Measurements from ENCODE around the gene ZNF331.
A peak's percentile ranks its signal among the peaks of the same experiment; 100 is the strongest.

The ZNF331 gene

DNA sequence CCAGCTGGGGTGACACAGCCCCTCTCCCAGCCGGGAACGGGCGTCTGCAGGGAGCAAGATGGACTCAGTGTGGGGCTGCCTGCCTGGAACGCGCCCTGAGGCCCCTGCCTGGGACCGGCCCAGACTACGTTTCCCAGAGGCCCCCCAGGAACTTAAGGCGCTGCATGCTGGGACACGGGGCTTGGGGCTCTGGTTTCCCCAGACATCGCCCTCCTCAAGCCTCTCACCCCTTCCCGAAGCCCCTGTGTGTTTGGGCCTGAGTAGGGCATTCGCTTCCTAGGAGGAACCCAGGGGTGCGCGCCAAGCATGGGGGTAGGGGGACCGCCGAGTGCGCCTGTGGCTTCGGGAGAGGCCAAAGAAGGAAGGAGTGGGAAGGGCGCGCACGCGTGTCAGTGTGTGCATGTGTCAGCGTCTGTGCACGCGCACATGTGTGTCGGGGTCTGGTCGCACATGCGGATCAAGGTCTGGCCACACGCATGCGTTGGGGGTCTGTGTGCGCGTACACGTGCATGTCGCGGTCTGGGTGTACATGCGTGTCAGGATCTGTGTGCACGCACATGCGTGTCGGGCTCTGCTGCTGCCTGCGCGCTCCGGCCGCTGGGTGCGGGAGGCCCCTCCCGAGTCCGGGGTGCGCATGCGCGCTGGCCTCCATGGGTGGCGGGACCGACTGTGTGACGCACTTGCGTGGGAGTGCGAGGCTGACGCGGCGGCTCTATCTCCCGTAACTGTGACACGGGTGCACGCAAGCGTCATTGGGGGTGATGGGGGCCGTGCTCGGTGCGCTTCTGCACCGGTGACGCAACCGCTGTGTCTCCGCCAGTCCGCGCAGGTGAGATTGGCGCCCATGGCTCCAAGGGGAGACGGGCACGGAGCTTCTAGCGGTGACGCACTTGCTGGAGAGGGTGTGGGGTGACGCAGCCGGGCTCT, 16.2 kb downstream of the ZNF331 start (continued):
- TF ChIP-seq, protein P1, sequence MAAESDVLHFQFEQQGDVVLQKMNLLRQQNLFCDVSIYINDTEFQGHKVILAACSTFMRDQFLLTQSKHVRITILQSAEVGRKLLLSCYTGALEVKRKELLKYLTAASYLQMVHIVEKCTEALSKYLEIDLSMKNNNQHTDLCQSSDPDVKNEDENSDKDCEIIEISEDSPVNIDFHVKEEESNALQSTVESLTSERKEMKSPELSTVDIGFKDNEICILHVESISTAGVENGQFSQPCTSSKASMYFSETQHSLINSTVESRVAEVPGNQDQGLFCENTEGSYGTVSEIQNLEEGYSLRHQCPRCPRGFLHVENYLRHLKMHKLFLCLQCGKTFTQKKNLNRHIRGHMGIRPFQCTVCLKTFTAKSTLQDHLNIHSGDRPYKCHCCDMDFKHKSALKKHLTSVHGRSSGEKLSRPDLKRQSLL (tag by site-specific recombination; IDR thresholded peaks at IDR 0.05), result peak; percentile 95
- TF ChIP-seq SP7 (tag by site-specific recombination; IDR thresholded peaks at IDR 0.05), result peak; percentile 50; the same call in 1 of the 2 replicates
- TF ChIP-seq SP2 (tag by site-specific recombination; IDR thresholded peaks at IDR 0.05), result no peak
- TF ChIP-seq ZNF19 (tag by site-specific recombination; IDR thresholded peaks at IDR 0.05; ENCODE audit: low read depth), result no peak
- TF ChIP-seq ZBTB8A (tag by site-specific recombination; IDR thresholded peaks at IDR 0.05), result peak; percentile 55
- peak; percentile 98 for TF ChIP-seq ZNF629 (tag by site-specific recombination; IDR thresholded peaks at IDR 0.05)
- TF ChIP-seq ZEB2 (tag by site-specific recombination; IDR thresholded peaks at IDR 0.05), result peak; percentile 66; the same call in 1 of the 2 replicates
- TF ChIP-seq ZFHX2 (tag by site-specific recombination; conservative IDR thresholded peaks at IDR 0.05), result peak; percentile 84
- TF ChIP-seq SETDB1 (IDR thresholded peaks at IDR 0.05; ENCODE audit: insufficient read length, low read length), result no peak
- no peak for TF ChIP-seq ZNF677 (tag by site-specific recombination; IDR thresholded peaks at IDR 0.05)
- TF ChIP-seq ZFP41 (tag by site-specific recombination; IDR thresholded peaks at IDR 0.05; ENCODE audit: borderline replicate concordance), result no peak
- 0 out of 2 replicates have a peak, but pooled peaks have one; percentile 17 for TF ChIP-seq EGR2 (tag by site-specific recombination; IDR thresholded peaks at IDR 0.05; ENCODE audit: low read depth)
- TF ChIP-seq ZNF211 (tag by site-specific recombination; IDR thresholded peaks at IDR 0.05; ENCODE audit: low read depth), result no peak
- TF ChIP-seq, protein P2, sequence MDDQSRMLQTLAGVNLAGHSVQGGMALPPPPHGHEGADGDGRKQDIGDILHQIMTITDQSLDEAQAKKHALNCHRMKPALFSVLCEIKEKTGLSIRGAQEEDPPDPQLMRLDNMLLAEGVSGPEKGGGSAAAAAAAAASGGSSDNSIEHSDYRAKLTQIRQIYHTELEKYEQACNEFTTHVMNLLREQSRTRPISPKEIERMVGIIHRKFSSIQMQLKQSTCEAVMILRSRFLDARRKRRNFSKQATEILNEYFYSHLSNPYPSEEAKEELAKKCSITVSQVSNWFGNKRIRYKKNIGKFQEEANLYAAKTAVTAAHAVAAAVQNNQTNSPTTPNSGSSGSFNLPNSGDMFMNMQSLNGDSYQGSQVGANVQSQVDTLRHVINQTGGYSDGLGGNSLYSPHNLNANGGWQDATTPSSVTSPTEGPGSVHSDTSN (CRISPR knock-in tag; IDR thresholded peaks at IDR 0.05), result peak; percentile 95
- TF ChIP-seq ZNF558 (tag by site-specific recombination; IDR thresholded peaks at IDR 0.05), result no peak
- no peak for TF ChIP-seq ZNF561 (tag by site-specific recombination; IDR thresholded peaks at IDR 0.05; ENCODE audit: borderline replicate concordance)
- TF ChIP-seq, protein P3, sequence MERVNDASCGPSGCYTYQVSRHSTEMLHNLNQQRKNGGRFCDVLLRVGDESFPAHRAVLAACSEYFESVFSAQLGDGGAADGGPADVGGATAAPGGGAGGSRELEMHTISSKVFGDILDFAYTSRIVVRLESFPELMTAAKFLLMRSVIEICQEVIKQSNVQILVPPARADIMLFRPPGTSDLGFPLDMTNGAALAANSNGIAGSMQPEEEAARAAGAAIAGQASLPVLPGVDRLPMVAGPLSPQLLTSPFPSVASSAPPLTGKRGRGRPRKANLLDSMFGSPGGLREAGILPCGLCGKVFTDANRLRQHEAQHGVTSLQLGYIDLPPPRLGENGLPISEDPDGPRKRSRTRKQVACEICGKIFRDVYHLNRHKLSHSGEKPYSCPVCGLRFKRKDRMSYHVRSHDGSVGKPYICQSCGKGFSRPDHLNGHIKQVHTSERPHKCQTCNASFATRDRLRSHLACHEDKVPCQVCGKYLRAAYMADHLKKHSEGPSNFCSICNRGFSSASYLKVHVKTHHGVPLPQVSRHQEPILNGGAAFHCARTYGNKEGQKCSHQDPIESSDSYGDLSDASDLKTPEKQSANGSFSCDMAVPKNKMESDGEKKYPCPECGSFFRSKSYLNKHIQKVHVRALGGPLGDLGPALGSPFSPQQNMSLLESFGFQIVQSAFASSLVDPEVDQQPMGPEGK (tag by site-specific recombination; IDR thresholded peaks at IDR 0.05), result peak; percentile 71
- peak; percentile 91 for TF ChIP-seq ZBTB17 (tag by site-specific recombination; IDR thresholded peaks at IDR 0.05)
- TF ChIP-seq, protein P4, sequence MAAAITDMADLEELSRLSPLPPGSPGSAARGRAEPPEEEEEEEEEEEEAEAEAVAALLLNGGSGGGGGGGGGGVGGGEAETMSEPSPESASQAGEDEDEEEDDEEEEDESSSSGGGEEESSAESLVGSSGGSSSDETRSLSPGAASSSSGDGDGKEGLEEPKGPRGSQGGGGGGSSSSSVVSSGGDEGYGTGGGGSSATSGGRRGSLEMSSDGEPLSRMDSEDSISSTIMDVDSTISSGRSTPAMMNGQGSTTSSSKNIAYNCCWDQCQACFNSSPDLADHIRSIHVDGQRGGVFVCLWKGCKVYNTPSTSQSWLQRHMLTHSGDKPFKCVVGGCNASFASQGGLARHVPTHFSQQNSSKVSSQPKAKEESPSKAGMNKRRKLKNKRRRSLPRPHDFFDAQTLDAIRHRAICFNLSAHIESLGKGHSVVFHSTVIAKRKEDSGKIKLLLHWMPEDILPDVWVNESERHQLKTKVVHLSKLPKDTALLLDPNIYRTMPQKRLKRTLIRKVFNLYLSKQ (tag by site-specific recombination; IDR thresholded peaks at IDR 0.05; ENCODE audit: borderline replicate concordance), result no peak
- TF ChIP-seq ZXDB (tag by site-specific recombination; IDR thresholded peaks at IDR 0.05), result peak; percentile 36; the same call in 1 of the 2 replicates
- TF ChIP-seq GLI2 (tag by site-specific recombination; IDR thresholded peaks at IDR 0.05; ENCODE audit: borderline replicate concordance, low read depth), result no peak
- TF ChIP-seq, protein P5, sequence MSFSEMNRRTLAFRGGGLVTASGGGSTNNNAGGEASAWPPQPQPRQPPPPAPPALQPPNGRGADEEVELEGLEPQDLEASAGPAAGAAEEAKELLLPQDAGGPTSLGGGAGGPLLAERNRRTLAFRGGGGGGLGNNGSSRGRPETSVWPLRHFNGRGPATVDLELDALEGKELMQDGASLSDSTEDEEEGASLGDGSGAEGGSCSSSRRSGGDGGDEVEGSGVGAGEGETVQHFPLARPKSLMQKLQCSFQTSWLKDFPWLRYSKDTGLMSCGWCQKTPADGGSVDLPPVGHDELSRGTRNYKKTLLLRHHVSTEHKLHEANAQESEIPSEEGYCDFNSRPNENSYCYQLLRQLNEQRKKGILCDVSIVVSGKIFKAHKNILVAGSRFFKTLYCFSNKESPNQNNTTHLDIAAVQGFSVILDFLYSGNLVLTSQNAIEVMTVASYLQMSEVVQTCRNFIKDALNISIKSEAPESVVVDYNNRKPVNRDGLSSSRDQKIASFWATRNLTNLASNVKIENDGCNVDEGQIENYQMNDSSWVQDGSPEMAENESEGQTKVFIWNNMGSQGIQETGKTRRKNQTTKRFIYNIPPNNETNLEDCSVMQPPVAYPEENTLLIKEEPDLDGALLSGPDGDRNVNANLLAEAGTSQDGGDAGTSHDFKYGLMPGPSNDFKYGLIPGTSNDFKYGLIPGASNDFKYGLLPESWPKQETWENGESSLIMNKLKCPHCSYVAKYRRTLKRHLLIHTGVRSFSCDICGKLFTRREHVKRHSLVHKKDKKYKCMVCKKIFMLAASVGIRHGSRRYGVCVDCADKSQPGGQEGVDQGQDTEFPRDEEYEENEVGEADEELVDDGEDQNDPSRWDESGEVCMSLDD (tag by site-specific recombination; IDR thresholded peaks at IDR 0.05), result 0 out of 2 replicates have a peak, but pooled peaks have one; percentile 62
- TF ChIP-seq, protein P6, sequence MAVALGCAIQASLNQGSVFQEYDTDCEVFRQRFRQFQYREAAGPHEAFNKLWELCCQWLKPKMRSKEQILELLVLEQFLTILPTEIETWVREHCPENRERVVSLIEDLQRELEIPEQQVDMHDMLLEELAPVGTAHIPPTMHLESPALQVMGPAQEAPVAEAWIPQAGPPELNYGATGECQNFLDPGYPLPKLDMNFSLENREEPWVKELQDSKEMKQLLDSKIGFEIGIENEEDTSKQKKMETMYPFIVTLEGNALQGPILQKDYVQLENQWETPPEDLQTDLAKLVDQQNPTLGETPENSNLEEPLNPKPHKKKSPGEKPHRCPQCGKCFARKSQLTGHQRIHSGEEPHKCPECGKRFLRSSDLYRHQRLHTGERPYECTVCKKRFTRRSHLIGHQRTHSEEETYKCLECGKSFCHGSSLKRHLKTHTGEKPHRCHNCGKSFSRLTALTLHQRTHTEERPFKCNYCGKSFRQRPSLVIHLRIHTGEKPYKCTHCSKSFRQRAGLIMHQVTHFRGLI (tag by site-specific recombination; IDR thresholded peaks at IDR 0.05), result no peak
- no peak for TF ChIP-seq RBAK (tag by site-specific recombination; IDR thresholded peaks at IDR 0.05)
